ENCODE results near the gene NWD2.

NWD2 gene

DNA sequence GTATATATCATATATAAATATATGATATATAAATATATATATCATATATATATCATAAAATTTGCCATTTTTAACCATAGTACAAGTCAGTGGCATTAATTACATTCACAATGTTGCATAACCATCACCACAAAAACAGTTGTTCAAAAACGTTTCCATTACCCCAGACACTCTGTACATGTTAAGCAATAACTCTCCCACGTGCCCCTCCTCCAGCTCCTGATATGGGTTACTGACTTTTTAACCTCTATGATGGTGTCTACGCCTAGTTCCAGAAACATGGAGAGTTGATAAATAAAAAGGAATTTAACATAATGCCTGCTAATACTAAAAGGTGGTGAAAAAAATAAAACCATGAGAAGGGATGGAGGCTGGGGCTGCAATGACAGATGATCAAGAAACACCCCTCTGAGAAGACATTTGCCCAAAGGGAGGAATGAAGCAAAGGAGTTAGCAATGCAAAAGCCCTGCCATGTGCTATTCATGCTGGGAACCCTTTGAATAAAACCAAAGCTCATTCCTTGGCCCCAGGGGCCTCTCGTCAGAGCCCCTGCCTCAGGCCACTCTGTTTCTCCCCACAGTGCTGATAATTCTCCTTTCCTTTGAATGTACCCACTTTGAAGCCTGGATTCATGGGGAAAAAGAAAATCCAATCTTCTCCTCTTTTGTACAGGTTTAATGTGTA is 144.3 kb downstream of the NWD2 start:
- Histone ChIP-seq H3K36me3 (ENCODE audit: control insufficient read depth in 2 of 2, insufficient read depth in 1 of 2, low read length in 2 of 2) (no peaks in the 10 kb centered on the region), H3K9me3 (ENCODE audit: control insufficient read depth, insufficient read depth, low read depth, low read length) (no peaks in the 10 kb centered on the region), H3K27ac (ENCODE audit: extremely low read depth, low read depth, low read length) (no peak overlapping the region), H3K4me1 (ENCODE audit: control insufficient read depth, insufficient read depth, low read length) (no peaks in the 10 kb centered on the region), H3K4me3 (ENCODE audit: low read depth, low read length) (no peak overlapping the region)
- POLR2A ChIA-PET: no interaction called here
- TF ChIP-seq YY1 (tag by site-specific recombination; IDR thresholded peaks at IDR 0.05) (no peak), ZNF302 (tag by site-specific recombination; IDR thresholded peaks at IDR 0.05; ENCODE audit: low read depth) (no peak), ZNF341 (tag by site-specific recombination; IDR thresholded peaks at IDR 0.05; ENCODE audit: low read depth) (no peak), ZBTB26 (tag by site-specific recombination; optimal IDR thresholded peaks at IDR 0.05) (no peak), ZNF776 (tag by site-specific recombination; IDR thresholded peaks at IDR 0.05; ENCODE audit: borderline replicate concordance) (no peak), ZNF202 (tag by site-specific recombination; IDR thresholded peaks at IDR 0.05; ENCODE audit: borderline replicate concordance) (no peak), IKZF3 (tag by site-specific recombination; IDR thresholded peaks at IDR 0.05) (no peak), TSHZ1 (tag by site-specific recombination; IDR thresholded peaks at IDR 0.05; ENCODE audit: borderline replicate concordance) (no peak)
- CTCF ChIA-PET: interaction anchor here (0.6 to 0.8 kb wide), 9 partner anchors 11 to 1988 kb away, joined by 3 to 7 read pairs (median 3); no protein-coding TSS in a partner anchor

- POLR2A ChIA-PET: no interaction called here
- H3K27ac ChIP-seq (ENCODE audit: extremely low read depth, low read depth, low read length): no peak overlapping the region
- H3K36me3 ChIP-seq (ENCODE audit: control insufficient read depth in 2 of 2, insufficient read depth in 1 of 2, low read length in 2 of 2): no peaks in the 10 kb centered on the region
- no peak overlapping the region for H3K4me3 ChIP-seq (ENCODE audit: low read depth, low read length)
- CTCF ChIA-PET: interaction anchor here (0.6 to 1.0 kb wide), 7 partner anchors 9 to 1987 kb away, joined by 3 to 7 read pairs (median 4); no protein-coding TSS in a partner anchor
- TF ChIP-seq ZNF518A (tag by site-specific recombination; conservative IDR thresholded peaks at IDR 0.05; ENCODE audit: low read depth) (no peak), ZNF174 (tag by site-specific recombination; IDR thresholded peaks at IDR 0.05) (no peak), MYNN (tag by site-specific recombination; IDR thresholded peaks at IDR 0.05; ENCODE audit: borderline replicate concordance) (no peak), ZBTB26 (tag by site-specific recombination; optimal IDR thresholded peaks at IDR 0.05) (no peak), ZNF132 (tag by site-specific recombination; IDR thresholded peaks at IDR 0.05; ENCODE audit: borderline replicate concordance) (no peak), ZSCAN5A (tag by site-specific recombination; IDR thresholded peaks at IDR 0.05) (no peak)
- no peaks in the 10 kb centered on the region for H3K4me1 ChIP-seq (ENCODE audit: control insufficient read depth, insufficient read depth, low read length)
- no peaks in the 10 kb centered on the region for H3K9me3 ChIP-seq (ENCODE audit: control insufficient read depth, insufficient read depth, low read depth, low read length)
These were observed 144.8 kb downstream of the NWD2 start for GRCh38 chr4:37389366-37389765.
